Endometrial microvascular endothelial cells (primary cell): Measurements from ENCODE around the gene NT5C3B. TPM values are rescaled to one million over a fixed set of nuclear protein-coding genes. Genes with fewer than 3 reads are reported as not detected.

Experiments used
- in situ Hi-C: cut with HindIII; loops from 2 replicates; pipeline ENCODE4 v1.10.0; 2017; ENCODE audit warnings: low sequenced_read_pairs, low pct_unique_long_range_greater_than_20kb; ENCODE audit errors: inconsistent ontology term
- total RNA-seq: library from RNA; depleted of rRNA; stranded (reverse); fragments of >200 nt; gene quantifications from one replicate; pipeline ENCODE4 v1.2.3, GENCODE V29; 2015; ENCODE audit errors: inconsistent ontology term

The NT5C3B gene
- total RNA-seq, 1 donor from 2014 or later, result 56.4 TPM

- in situ Hi-C loops, result no loop called here
Measured at GRCh38 chr17:41813152-41813680, 22.8 kb downstream of the NT5C3B start.

GRCh38 chr17:41812381-41813151, 23.5 kb downstream of the NT5C3B start, which contains the start of gene FKBP10:
FKBP10 (plus strand) TSS chr17:41813004; CDS start chr17:41813035, 31 bp downstream.
- in situ Hi-C loops, result no loop called here

- in situ Hi-C loops, result no loop called here
Measured at GRCh38 chr17:41811549-41812380, 24.3 kb downstream of the NT5C3B start, which contains the start of gene P3H4. P3H4 (minus strand) TSS chr17:41811949; CDS start chr17:41811915, 34 bp downstream.

GRCh38 chr17:41810659-41811548, 25.1 kb downstream of the NT5C3B start:
- in situ Hi-C loops, result no loop called here

GRCh38 chr17:41806685-41807445, 29.2 kb downstream of the NT5C3B start:
- in situ Hi-C loops, result loop anchor here (10.0 kb wide), 1 partner anchor 82 kb away; no protein-coding TSS in a partner anchor

- in situ Hi-C loops, result loop anchor here (10.0 kb wide), 1 partner anchor 79 kb away; no protein-coding TSS in a partner anchor
Measured at GRCh38 chr17:41803049-41804020, 32.7 kb downstream of the NT5C3B start.

- in situ Hi-C loops, result loop anchor here (10.0 kb wide), 1 partner anchor 77 kb away; no protein-coding TSS in a partner anchor
Measured at GRCh38 chr17:41801374-41802271, 34.4 kb downstream of the NT5C3B start.

GRCh38 chr17:41800601-41801373, 35.2 kb downstream of the NT5C3B start:
- in situ Hi-C loops, result loop anchor here (10.0 kb wide), 1 partner anchor 76 kb away; no protein-coding TSS in a partner anchor

- in situ Hi-C loops, result no loop called here
Measured at GRCh38 chr17:41799366-41799765, 36.7 kb downstream of the NT5C3B start.

GRCh38 chr17:41797377-41797776, 38.7 kb downstream of the NT5C3B start:
- in situ Hi-C loops, result no loop called here

- in situ Hi-C loops, result no loop called here
Measured at GRCh38 chr17:41796121-41796895, 39.7 kb downstream of the NT5C3B start.

GRCh38 chr17:41794540-41794975, 41.5 kb downstream of the NT5C3B start:
- in situ Hi-C loops, result no loop called here

- in situ Hi-C loops, result no loop called here
Measured at GRCh38 chr17:41793784-41794539, 42.1 kb downstream of the NT5C3B start.
